Panc1 (cell line): ENCODE measurements around the gene ALOX12B. TPM values are rescaled to one million over a fixed set of nuclear protein-coding genes. Genes with fewer than 3 reads are reported as not detected.

Source experiments
- ATAC-seq: fragments of 200-7000 bp; cut with Tn5 transposase; 2 replicates; pipeline ENCODE4 v1.9.1; 2020; ENCODE audit warnings: mild to moderate bottlenecking, moderate library complexity
- BruUV-seq: library from RNA; stranded (reverse); fragments of 400-500 nt; replicated peaks from 2 replicates; lab custom pipeline; 2021; lab: Mats Ljungman, UMichigan
- CTCF ChIA-PET: fragments of 300-600 bp; sonication (Branson Sonifier 250); formaldehyde crosslinking; loops from one replicate; lab custom pipeline; 2022; ENCODE audit warnings: antibody characterized with exemption; lab: Charles Lee
- POLR2A ChIA-PET: fragments of 300-600 bp; sonication (Branson Sonifier 250); formaldehyde crosslinking; loops from one replicate; lab custom pipeline; 2022; ENCODE audit warnings: antibody characterized with exemption; lab: Charles Lee
- DNase-seq: peaks from one replicate; pipeline ENCODE4 v3.0.0-alpha.2; 2010; ENCODE audit warnings: low read depth, low spot score
- H3K27ac ChIP-seq: 2 replicates; pipeline ENCODE4 v1.5.1; 2011; ENCODE audit warnings: mild to moderate bottlenecking, low read length, inconsistent platforms
- H3K27me3 ChIP-seq: fragments of 200-500 bp; sonication (Bioruptor generic); 2 replicates; pipeline ENCODE4 v1.6.0; 2014; ENCODE audit warnings: low read length, inconsistent platforms; ENCODE audit not compliant: control insufficient read depth, insufficient read depth
- H3K36me3 ChIP-seq: fragments of 200-500 bp; sonication (Bioruptor generic); 2 replicates; pipeline ENCODE4 v1.5.1; 2014; ENCODE audit warnings: inconsistent platforms, mild to moderate bottlenecking, low read length, moderate library complexity; ENCODE audit not compliant: control insufficient read depth, insufficient read depth
- H3K4me1 ChIP-seq: 2 replicates; pipeline ENCODE4 v1.5.1; 2011; ENCODE audit warnings: inconsistent platforms, mild to moderate bottlenecking, low read length, moderate library complexity; ENCODE audit not compliant: control insufficient read depth, insufficient read depth
- H3K4me3 ChIP-seq, 2 experiments: 2 replicates each; pipeline ENCODE4 v1.5.1; 2011 to 2012; ENCODE audit warnings: low read depth in 2 of 2, low read length in 2 of 2, mild to moderate bottlenecking in 2 of 2, inconsistent platforms in 1 of 2, moderate library complexity in 1 of 2
- H3K9me3 ChIP-seq: fragments of 200-500 bp; sonication (Bioruptor generic); 2 replicates; pipeline ENCODE4 v1.5.1; 2014; ENCODE audit warnings: low read depth, mild to moderate bottlenecking, inconsistent platforms, low read length, moderate library complexity; ENCODE audit not compliant: control insufficient read depth, insufficient read depth
- CTCF ChIP-seq: fragments of 450-650 bp; IDR thresholded peaks from 2 replicates; pipeline ENCODE4 v1.5.1; 2017; ENCODE audit warnings: mild to moderate bottlenecking
- POLR2AphosphoS5 ChIP-seq: IDR thresholded peaks from 2 replicates; pipeline ENCODE4 v1.6.1; 2012; ENCODE audit warnings: mild to moderate bottlenecking, low read depth, low read length, moderate library complexity
- REST ChIP-seq, 2 experiments: IDR thresholded peaks; 2 replicates each; pipeline ENCODE4 v1.6.1; 2011 to 2012; ENCODE audit warnings: low read depth in 2 of 2, control low read depth in 1 of 2, low read length in 1 of 2, mild to moderate bottlenecking in 1 of 2, moderate library complexity in 1 of 2; ENCODE audit not compliant: insufficient read depth in 1 of 2
- SIN3A ChIP-seq: IDR thresholded peaks from 2 replicates; pipeline ENCODE4 v1.6.1; 2012; ENCODE audit warnings: low read depth, mild to moderate bottlenecking, low read length, moderate library complexity, borderline replicate concordance; ENCODE audit not compliant: insufficient read depth
- TCF7L2 ChIP-seq: IDR thresholded peaks from 2 replicates; pipeline ENCODE4 v1.6.1; 2011; ENCODE audit warnings: mild to moderate bottlenecking, low read depth, low read length, inconsistent platforms
- in situ Hi-C: cut with HindIII; loops from 2 replicates; pipeline ENCODE4 v1.10.0; 2016; ENCODE audit warnings: low sequenced_read_pairs, low pct_unique_long_range_greater_than_20kb
- intact Hi-C: fragments of 100-400 bp; cut with micrococcal nuclease; formaldehyde crosslinking; loops from one replicate; pipeline ENCODE4 v1.10.0; 2022; ENCODE audit not compliant: unreplicated experiment
- total RNA-seq: library from RNA; stranded (reverse); gene quantifications from one replicate; pipeline ENCODE4 v1.2.1, GENCODE V29; 2021; ENCODE audit not compliant: unreplicated experiment

The ALOX12B gene
- total RNA-seq, 1 experiment from 2014 or later: not detected

GRCh38 chr17:8084250-8084649 lies 3.3 kb downstream of the ALOX12B start:
- CTCF ChIA-PET: no interaction called here

GRCh38 chr17:8082292-8082691 lies 5.2 kb downstream of the ALOX12B start:
- DNase-seq (no peak), ATAC-seq (no peak)
- Histone ChIP-seq H3K9me3 (no peaks in the 10 kb centered on the region), H3K4me3 (no peak overlapping the region), H3K27ac (no peak overlapping the region), H3K36me3 (no peaks in the 10 kb centered on the region), H3K4me1 (peaks cover 5% of the 10 kb centered on the region; the same call in 1 of the 2 replicates), H3K27me3 (no peaks in the 10 kb centered on the region)
- TF ChIP-seq REST (IDR thresholded peaks at IDR 0.05; ENCODE audit: insufficient read depth in 1 of 2, low read depth in 2 of 2, low read length in 1 of 2): no peak
- no peak for TF ChIP-seq CTCF
- no peak for TF ChIP-seq POLR2AphosphoS5
- no peak for TF ChIP-seq SIN3A
- TF ChIP-seq TCF7L2: no peak
- in situ Hi-C loops (no loop called here), intact Hi-C loops (loop anchor here (5.0 kb wide), 1 partner anchor 35 kb away; the partner anchor contains the start of gene ALOXE3)
- BruUV-seq: no TSS peak
- POLR2A ChIA-PET: no interaction called here
- CTCF ChIA-PET: no interaction called here

More at GRCh38 chr17:8084250-8084649, 3.3 kb downstream of the ALOX12B start:
- POLR2A ChIA-PET: no interaction called here
- no peak for ATAC-seq
- no peaks in the 10 kb centered on the region for H3K36me3 ChIP-seq
- no peak overlapping the region for H3K4me3 ChIP-seq
- TF ChIP-seq REST (IDR thresholded peaks at IDR 0.05; ENCODE audit: insufficient read depth in 1 of 2, low read depth in 2 of 2, low read length in 1 of 2): no peak
- TF ChIP-seq SIN3A: no peak
- no peak for TF ChIP-seq POLR2AphosphoS5
- no peak for TF ChIP-seq CTCF
- TF ChIP-seq TCF7L2: no peak
- no peak overlapping the region for H3K27ac ChIP-seq
- H3K27me3 ChIP-seq: no peaks in the 10 kb centered on the region
- in situ Hi-C loops: no loop called here
- H3K4me1 ChIP-seq: peaks cover 5% of the 10 kb centered on the region; the same call in 1 of the 2 replicates
- intact Hi-C loops: loop anchor here (5.0 kb wide), 1 partner anchor 33 kb away; the partner anchor contains the start of gene ALOXE3
- no peaks in the 10 kb centered on the region for H3K9me3 ChIP-seq
- BruUV-seq: no TSS peak
- no peak for DNase-seq
